HG02970 (cell line): ENCODE results near the gene RBM28.

Experiments used
- ATAC-seq: cut with Tn5 transposase; IDR thresholded peaks from one replicate; pipeline ENCODE4 v1.9.1; 2021; ENCODE audit warnings: mild to moderate bottlenecking, moderate library complexity, moderate number of reproducible peaks; ENCODE audit not compliant: unreplicated experiment, low FRiP score

RBM28 gene, protein sequence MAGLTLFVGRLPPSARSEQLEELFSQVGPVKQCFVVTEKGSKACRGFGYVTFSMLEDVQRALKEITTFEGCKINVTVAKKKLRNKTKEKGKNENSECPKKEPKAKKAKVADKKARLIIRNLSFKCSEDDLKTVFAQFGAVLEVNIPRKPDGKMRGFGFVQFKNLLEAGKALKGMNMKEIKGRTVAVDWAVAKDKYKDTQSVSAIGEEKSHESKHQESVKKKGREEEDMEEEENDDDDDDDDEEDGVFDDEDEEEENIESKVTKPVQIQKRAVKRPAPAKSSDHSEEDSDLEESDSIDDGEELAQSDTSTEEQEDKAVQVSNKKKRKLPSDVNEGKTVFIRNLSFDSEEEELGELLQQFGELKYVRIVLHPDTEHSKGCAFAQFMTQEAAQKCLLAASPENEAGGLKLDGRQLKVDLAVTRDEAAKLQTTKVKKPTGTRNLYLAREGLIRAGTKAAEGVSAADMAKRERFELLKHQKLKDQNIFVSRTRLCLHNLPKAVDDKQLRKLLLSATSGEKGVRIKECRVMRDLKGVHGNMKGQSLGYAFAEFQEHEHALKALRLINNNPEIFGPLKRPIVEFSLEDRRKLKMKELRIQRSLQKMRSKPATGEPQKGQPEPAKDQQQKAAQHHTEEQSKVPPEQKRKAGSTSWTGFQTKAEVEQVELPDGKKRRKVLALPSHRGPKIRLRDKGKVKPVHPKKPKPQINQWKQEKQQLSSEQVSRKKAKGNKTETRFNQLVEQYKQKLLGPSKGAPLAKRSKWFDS

DNA sequence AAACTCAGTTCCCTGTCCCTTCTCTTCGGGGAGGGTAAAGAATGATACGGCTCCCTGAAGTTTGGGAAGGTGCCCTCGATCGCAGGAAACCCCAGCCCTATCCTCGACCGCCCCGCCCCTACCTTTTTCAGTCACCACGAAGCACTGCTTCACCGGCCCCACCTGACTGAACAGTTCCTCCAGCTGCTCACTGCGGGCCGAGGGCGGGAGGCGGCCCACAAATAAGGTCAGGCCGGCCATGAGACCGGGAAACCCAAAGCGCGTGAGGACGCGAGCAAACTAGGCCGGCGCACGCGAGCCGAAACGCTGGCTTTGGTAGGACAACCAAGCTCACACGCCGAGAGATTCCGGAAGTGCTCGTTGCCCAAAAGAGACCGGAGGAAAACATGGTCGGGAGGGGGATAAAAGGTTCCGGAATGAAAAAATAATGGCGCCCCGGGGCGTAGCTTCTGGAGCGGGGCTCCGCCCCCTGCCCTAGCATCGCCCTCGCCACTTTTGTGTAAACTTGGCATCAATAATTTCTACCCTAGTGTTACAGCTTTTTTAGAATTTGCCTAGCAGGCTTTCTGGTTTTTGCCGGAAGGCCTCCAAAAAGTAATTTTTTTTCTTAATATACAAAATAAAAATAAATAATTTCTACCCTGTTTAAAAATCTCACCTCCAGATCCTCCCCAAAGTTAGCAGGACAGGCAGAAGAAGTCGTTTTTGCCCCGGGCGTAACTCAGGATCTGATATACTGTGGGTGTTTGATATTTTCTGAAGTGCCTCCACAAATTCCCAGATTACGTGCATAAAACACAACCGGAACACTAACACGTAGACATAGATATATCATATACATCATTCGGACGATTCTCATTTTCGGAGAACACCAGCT is at the start of gene RBM28:
RBM28 (minus strand) TSS at position 355 of the 877 bp plus-strand sequence; CDS start at position 240, 115 bp downstream.
- peak; percentile 90 for ATAC-seq

- ATAC-seq, result no peak
Measured at GRCh38 chr7:128392446-128393327, 49.0 kb upstream of the RBM28 start.

- no peak for ATAC-seq
Measured at GRCh38 chr7:128391805-128392204, 48.1 kb upstream of the RBM28 start.

DNA sequence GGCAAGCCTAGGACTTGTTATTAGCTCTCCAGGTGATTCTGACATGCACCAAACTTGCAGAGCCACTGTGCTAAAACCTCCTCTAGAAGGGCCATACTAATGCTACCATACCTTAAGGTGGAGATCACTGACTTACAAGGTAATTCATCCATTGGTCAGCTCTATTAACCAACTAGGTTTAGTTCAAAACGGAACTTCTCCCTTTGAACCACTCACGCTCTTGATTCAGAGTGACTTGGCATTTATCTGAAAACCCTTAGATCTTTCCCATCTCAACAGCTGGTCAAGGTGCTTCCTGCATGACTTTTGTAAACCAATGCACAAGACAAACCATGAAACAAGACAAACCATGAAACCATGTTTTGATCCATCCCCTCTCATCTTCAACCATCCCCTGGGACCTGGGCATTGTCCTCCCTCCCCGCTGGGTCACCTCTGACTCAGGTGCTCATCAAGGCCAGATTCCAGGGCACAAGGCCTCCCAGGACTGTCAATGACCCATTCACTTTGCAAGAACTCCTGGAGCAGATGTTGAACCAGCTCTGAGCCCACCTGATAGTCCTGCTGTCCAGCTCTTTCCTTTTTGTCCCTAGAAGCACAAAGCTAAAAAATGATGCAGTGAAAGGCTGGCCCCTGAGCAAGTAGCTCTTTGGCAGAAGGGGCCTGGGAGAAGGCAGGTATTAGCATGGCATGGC is 47.3 kb upstream of the RBM28 start:
- ATAC-seq, result no peak

- no peak for ATAC-seq
Measured at GRCh38 chr7:128389618-128390329, 46.1 kb upstream of the RBM28 start.

DNA sequence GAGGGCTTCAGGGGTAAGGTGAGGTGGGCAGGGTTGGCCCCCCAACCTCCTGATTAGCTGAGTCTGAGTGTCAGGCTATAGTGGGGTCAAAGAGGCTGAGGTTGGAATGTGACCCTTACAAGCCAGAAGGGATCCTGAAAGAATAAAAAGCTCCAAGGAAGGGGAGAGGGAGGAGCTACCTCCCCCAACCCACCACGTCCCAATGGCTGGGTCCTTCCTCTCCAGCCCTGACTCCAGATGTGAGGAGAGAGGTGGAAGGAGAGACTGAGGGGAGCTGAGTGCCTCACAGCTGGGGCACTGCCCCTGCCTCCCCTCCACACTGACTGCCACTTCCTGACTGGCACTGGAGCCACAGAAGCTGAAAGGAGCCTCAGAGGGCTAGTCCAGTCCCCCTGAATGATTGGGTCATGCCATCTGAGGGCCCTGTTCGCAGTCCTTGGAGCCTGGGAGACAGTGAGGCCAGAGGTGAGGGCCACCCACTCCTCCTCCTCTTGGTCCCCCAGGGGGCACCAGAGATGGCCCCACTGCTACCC is 45.4 kb upstream of the RBM28 start:
- ATAC-seq, result no peak

DNA sequence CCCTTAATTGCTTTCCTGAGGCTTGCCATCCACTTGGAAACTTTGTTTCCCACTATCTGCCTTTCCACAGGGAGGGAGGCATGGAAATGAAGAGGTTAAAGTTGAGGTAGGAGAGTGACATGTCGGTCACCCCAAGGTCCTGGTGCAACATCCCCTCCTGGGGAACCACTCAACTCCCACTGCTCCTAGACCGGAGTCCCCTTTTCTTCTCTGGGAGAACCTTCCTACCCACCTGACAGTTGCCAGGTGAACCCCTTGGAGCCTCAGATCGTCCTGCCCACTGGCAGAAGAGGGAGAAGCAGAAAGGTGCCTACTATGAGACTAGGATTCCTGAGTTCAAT is 44.4 kb upstream of the RBM28 start:
- no peak for ATAC-seq

GRCh38 chr7:128387216-128388144 is 43.8 kb upstream of the RBM28 start:
- peak; percentile 57 for ATAC-seq

- ATAC-seq, result no peak
Measured at GRCh38 chr7:128385988-128386925, 42.5 kb upstream of the RBM28 start.

- ATAC-seq, result no peak
Measured at GRCh38 chr7:128384726-128385125, 41.0 kb upstream of the RBM28 start.

DNA sequence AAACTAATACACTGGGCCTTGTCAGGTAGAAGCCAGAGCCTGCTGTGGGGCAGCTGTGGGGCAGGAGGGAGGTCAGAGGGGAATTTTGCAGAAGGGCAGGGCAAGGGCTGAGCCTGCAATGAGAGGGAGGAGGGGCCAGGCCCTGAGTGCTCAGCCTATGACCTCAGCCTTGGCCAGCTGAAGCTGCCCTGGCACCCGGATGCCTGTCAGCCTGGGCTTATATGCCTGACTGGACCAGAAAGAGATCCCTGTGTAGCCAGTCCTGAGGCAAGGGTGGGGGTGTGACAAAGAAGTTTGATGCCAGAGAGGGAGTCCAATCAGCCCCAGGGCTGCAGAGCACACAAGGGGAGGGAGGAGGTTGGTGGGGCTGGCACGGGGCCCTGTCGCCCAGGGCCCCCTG is 40.1 kb upstream of the RBM28 start:
- no peak for ATAC-seq

- ATAC-seq, result no peak
Measured at GRCh38 chr7:128381161-128381821, 37.6 kb upstream of the RBM28 start.

DNA sequence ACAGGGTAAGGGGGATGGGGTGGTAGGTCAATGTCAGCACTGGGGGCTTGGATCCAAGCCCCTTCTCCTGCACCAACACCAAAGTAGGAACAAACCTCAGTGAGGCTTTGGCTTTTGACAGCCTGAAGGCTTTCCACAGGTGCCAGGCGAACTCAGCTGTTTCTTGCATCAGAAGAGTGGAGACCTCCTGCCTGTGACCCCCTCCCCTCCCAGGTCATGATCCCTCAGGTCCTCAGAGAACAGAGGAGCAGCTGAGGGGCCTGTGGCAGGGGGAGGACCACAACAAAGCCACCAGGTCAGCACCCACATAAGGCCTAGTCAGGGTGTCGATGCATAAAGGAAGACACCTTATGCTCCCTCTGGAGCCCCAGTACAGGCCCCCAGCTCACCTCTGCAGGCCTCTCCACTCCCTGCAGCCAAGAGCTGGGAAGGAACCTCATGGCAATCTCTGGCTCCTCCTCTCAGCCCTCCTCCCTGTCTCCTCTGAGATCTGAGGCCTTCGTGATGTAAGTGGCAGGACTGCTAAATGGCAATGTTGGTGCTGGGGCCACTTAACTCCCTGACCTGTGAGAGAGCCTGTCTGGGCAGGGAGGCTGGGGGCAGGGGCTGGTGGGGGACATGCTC is 36.9 kb upstream of the RBM28 start:
- ATAC-seq, result no peak

GRCh38 chr7:128379900-128380479 is 36.3 kb upstream of the RBM28 start:
- no peak for ATAC-seq

GRCh38 chr7:128378637-128379036 is 34.9 kb upstream of the RBM28 start:
- ATAC-seq, result no peak
